Frontal cortex (tissue), 4 donors: ENCODE results near the gene MFSD11. TPM values are rescaled to one million over a fixed set of nuclear protein-coding genes. Genes with fewer than 3 reads are reported as not detected.

Experiments
- DNase-seq, 2 donors: peaks; one replicate each; pipeline ENCODE4 v3.0.0; 2012; ENCODE audit warnings: low spot score in 2 of 2
- FAIRE-seq: peaks from 2 replicates; lab custom pipeline; 2012; peaks lifted over from hg19 to GRCh38; lab: Jason Lieb, UNC
- small RNA-seq: library from RNA; depleted of rRNA; stranded (forward); fragments of <200 nt; gene quantifications from one replicate; pipeline ENCODE3, GENCODE V24; 2014
- total RNA-seq: library from RNA; depleted of rRNA; stranded (reverse); fragments of >200 nt; gene quantifications from one replicate; pipeline ENCODE4 v1.2.3, GENCODE V29; 2014
- donor health status: control.
- donor health status: control.
- donor health status: control.

Gene MFSD11
- total RNA-seq, 1 donor from 2014 or later, result 73.0 TPM

- FAIRE-seq (no peak), DNase-seq (no peak)
Observed at GRCh38 chr17:76824093-76824492, 86.2 kb downstream of the MFSD11 start.

DNA sequence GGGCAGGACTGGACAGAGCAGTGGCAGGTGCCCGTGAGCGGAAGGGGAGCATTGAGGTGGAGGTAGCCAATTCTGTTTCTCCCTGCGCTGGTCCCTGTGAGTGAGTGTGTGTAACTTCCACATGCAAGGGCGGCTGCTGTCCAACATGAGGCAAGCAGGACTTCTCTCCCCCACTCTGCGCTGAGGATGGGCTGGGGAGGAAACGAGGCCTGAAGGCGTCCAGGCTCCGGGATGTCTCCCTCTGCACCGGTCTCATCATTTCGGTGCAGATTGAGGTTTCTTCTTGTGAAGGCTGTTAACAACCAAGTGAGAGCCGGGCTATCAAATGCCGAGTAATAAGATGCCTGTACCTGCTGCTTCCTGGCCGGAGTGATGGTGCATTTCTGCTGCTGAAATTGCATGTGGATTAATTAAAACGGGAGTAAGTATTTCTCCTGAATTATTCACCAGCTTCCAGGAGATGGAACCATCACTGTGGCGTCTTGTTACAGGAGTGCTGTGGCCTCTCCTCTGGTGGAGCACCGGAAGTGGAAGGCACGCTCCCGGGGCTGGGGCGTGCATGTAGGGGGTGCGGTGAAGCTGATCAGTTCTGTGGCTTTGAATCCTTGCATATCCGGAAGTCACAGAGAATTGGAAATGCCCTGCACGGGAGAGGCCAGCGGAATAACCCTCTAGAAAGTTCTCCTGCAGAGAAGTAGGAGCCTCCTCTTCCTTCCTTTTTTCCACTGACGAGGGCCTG, 88.6 kb downstream of the MFSD11 start:
- no peak for FAIRE-seq
- DNase-seq, result no peak

DNA sequence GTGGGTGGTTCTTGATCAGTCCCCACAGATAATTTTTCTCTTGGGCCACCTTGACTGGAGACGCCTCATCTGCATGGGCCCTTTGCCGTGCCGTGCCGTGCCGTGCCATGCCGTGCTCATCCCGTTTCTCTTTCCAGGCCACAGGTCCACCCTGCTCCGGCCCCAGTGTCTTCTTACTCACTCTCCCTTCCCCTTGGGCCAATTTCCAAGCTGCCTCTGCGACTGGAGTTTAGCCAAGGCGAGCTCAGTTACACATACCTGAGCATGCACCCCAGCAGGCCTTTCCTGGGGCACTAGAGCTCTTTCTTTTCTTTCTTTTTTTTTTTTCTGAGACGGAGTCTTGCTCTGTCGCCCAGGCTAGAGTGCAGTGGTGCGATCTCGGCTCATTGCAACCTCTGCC, 89.8 kb downstream of the MFSD11 start:
- FAIRE-seq (no peak), DNase-seq (no peak)

Small RNAs within 50 kb of the gene (small RNA-seq; reads per million reads assigned to genes)
- not detected for gene AC005837.3
- not detected for gene RF02271
- not detected for gene RNU6-97P
- 3.2 reads per million, percentile 88 among the genes with 10 or more reads in this experiment for gene RNY4P36

Other genes starting within 250 kb of the MFSD11 start
- gene RHBDF2, start 236.7 kb upstream of the MFSD11 start, total RNA-seq, result 1.6 TPM
- gene CYGB, start 200.4 kb upstream of the MFSD11 start, total RNA-seq, result 3.3 TPM
- 2.4 TPM for gene PRCD, start 198.1 kb upstream of the MFSD11 start, total RNA-seq
- not detected for gene ST6GALNAC2, start 152.3 kb upstream of the MFSD11 start, total RNA-seq
- 0.82 TPM for gene ST6GALNAC1, start 94.4 kb upstream of the MFSD11 start, total RNA-seq
- 45.7 TPM for gene MXRA7, start 27.2 kb upstream of the MFSD11 start, total RNA-seq
- gene JMJD6, start 11.5 kb upstream of the MFSD11 start, total RNA-seq, result 17.5 TPM
- 14.7 TPM for gene METTL23, start 11.3 kb upstream of the MFSD11 start, total RNA-seq
- gene SRSF2, start 788 bp upstream of the MFSD11 start, total RNA-seq, result 86.4 TPM
- gene MGAT5B, start 130.3 kb downstream of the MFSD11 start, total RNA-seq, result 16.3 TPM